Astrocyte (in vitro differentiated cells and primary cell): ENCODE results near the gene TMEM238L. TPM values are rescaled to one million over a fixed set of nuclear protein-coding genes. Genes with fewer than 3 reads are reported as not detected.

ENCODE experiments used
- DNase-seq: peaks from one replicate; pipeline ENCODE4 v3.0.0-alpha.2; 2010; ENCODE audit warnings: low read depth
- FAIRE-seq: peaks from 2 replicates; lab custom pipeline; 2011; peaks lifted over from hg19 to GRCh38; lab: Jason Lieb, UNC
- H2AFZ ChIP-seq: 2 replicates; pipeline ENCODE4 v1.6.0; 2012; ENCODE audit warnings: low read depth, low read length, inconsistent platforms
- H3K27ac ChIP-seq: 2 replicates; pipeline ENCODE4 v1.5.1; 2011; ENCODE audit warnings: low read depth, low read length, inconsistent platforms
- H3K27me3 ChIP-seq: 2 replicates; pipeline ENCODE4 v1.6.0; 2011; ENCODE audit warnings: low read length, inconsistent platforms; ENCODE audit not compliant: insufficient read depth
- H3K36me3 ChIP-seq: 2 replicates; pipeline ENCODE4 v1.5.1; 2011; ENCODE audit warnings: low read length, inconsistent platforms; ENCODE audit not compliant: insufficient read depth
- H3K4me1 ChIP-seq: 2 replicates; pipeline ENCODE4 v1.5.1; 2011; ENCODE audit warnings: low read length, inconsistent platforms; ENCODE audit not compliant: insufficient read depth
- H3K4me2 ChIP-seq: 2 replicates; pipeline ENCODE4 v1.6.0; 2012; ENCODE audit warnings: low read length, inconsistent platforms
- H3K4me3 ChIP-seq: 2 replicates; pipeline ENCODE4 v1.5.1; 2011; ENCODE audit warnings: low read depth, mild to moderate bottlenecking, low read length, inconsistent platforms; ENCODE audit not compliant: insufficient read depth
- H3K79me2 ChIP-seq: 2 replicates; pipeline ENCODE4 v1.6.0; 2012; ENCODE audit warnings: mild to moderate bottlenecking, low read length, inconsistent platforms; ENCODE audit not compliant: insufficient read depth
- H3K9ac ChIP-seq: 2 replicates; pipeline ENCODE4 v1.6.0; 2012; ENCODE audit warnings: mild to moderate bottlenecking, low read length, inconsistent platforms
- H3K9me3 ChIP-seq: 2 replicates; pipeline ENCODE4 v1.5.1; 2012; ENCODE audit warnings: low read depth, mild to moderate bottlenecking, low read length, inconsistent platforms; ENCODE audit not compliant: insufficient read depth
- H4K20me1 ChIP-seq: 2 replicates; pipeline ENCODE4 v1.6.0; 2012; ENCODE audit warnings: low read length, inconsistent platforms; ENCODE audit not compliant: insufficient read depth
- H3K27ac Mint-ChIP-seq: one replicate; pipeline ENCODE4 v1.8.0; 2021; ENCODE audit warnings: mild to moderate bottlenecking, mixed read lengths; ENCODE audit not compliant: unreplicated experiment
- H3K27me3 Mint-ChIP-seq: one replicate; pipeline ENCODE4 v1.8.0; 2021; ENCODE audit warnings: low read depth, mixed read lengths; ENCODE audit not compliant: unreplicated experiment
- H3K36me3 Mint-ChIP-seq: one replicate; pipeline ENCODE4 v1.8.0; 2021; ENCODE audit warnings: low read depth, mixed read lengths; ENCODE audit not compliant: unreplicated experiment
- H3K4me1 Mint-ChIP-seq: one replicate; pipeline ENCODE4 v1.8.0; 2021; ENCODE audit warnings: low read depth, mixed read lengths; ENCODE audit not compliant: unreplicated experiment
- H3K4me3 Mint-ChIP-seq: one replicate; pipeline ENCODE4 v1.8.0; 2021; ENCODE audit warnings: mild to moderate bottlenecking, moderate library complexity, mixed read lengths; ENCODE audit not compliant: unreplicated experiment
- H3K9me3 Mint-ChIP-seq: one replicate; pipeline ENCODE4 v1.8.0; 2021; ENCODE audit warnings: mild to moderate bottlenecking, mixed read lengths; ENCODE audit not compliant: unreplicated experiment
- EZH2 ChIP-seq: IDR thresholded peaks from 2 replicates; pipeline ENCODE4 v1.6.1; 2012; ENCODE audit warnings: mild to moderate bottlenecking, low read length, inconsistent platforms; ENCODE audit not compliant: insufficient read depth
- total RNA-seq: library from RNA; stranded (reverse); gene quantifications from 2 replicates; pipeline ENCODE4 v1.2.1, GENCODE V29; 2021
- TF ChIP-seq, protein P1 (sequence below): IDR thresholded peaks from 2 replicates; pipeline ENCODE4 v1.5.1; 2011; ENCODE audit warnings: low read depth, mild to moderate bottlenecking, inconsistent platforms, low read length, moderate library complexity; ENCODE audit not compliant: insufficient read depth

Gene TMEM238L
- total RNA-seq, 1 donor from 2014 or later: not detected

GRCh38 chr17:10798332-10798749 lies 5.6 kb downstream of the TMEM238L start:
- no peak overlapping the region for H2AFZ ChIP-seq
- H3K4me1 ChIP-seq: no peaks in the 10 kb centered on the region
- FAIRE-seq (no peak), DNase-seq (no peak)
- H3K4me1 Mint-ChIP-seq: no peaks in the 10 kb centered on the region
- no peak overlapping the region for H3K4me3 Mint-ChIP-seq
- no peak overlapping the region for H3K27ac Mint-ChIP-seq
- no peak overlapping the region for H3K4me2 ChIP-seq
- H3K27me3 Mint-ChIP-seq: peaks cover 6% of the 10 kb centered on the region
- peaks cover 2% of the 10 kb centered on the region for H3K36me3 Mint-ChIP-seq
- H3K27me3 ChIP-seq: no peaks in the 10 kb centered on the region
- H4K20me1 ChIP-seq: no peaks in the 10 kb centered on the region
- no peaks in the 10 kb centered on the region for H3K36me3 ChIP-seq
- H3K9me3 ChIP-seq: no peaks in the 10 kb centered on the region
- TF ChIP-seq, protein P1, sequence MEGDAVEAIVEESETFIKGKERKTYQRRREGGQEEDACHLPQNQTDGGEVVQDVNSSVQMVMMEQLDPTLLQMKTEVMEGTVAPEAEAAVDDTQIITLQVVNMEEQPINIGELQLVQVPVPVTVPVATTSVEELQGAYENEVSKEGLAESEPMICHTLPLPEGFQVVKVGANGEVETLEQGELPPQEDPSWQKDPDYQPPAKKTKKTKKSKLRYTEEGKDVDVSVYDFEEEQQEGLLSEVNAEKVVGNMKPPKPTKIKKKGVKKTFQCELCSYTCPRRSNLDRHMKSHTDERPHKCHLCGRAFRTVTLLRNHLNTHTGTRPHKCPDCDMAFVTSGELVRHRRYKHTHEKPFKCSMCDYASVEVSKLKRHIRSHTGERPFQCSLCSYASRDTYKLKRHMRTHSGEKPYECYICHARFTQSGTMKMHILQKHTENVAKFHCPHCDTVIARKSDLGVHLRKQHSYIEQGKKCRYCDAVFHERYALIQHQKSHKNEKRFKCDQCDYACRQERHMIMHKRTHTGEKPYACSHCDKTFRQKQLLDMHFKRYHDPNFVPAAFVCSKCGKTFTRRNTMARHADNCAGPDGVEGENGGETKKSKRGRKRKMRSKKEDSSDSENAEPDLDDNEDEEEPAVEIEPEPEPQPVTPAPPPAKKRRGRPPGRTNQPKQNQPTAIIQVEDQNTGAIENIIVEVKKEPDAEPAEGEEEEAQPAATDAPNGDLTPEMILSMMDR: no peak
- TF ChIP-seq EZH2: no peak
- H3K79me2 ChIP-seq: no peaks in the 10 kb centered on the region
- H3K9me3 Mint-ChIP-seq: no peaks in the 10 kb centered on the region
- no peak overlapping the region for H3K9ac ChIP-seq
- H3K4me3 ChIP-seq: no peak overlapping the region
- H3K27ac ChIP-seq: no peak overlapping the region

DNA sequence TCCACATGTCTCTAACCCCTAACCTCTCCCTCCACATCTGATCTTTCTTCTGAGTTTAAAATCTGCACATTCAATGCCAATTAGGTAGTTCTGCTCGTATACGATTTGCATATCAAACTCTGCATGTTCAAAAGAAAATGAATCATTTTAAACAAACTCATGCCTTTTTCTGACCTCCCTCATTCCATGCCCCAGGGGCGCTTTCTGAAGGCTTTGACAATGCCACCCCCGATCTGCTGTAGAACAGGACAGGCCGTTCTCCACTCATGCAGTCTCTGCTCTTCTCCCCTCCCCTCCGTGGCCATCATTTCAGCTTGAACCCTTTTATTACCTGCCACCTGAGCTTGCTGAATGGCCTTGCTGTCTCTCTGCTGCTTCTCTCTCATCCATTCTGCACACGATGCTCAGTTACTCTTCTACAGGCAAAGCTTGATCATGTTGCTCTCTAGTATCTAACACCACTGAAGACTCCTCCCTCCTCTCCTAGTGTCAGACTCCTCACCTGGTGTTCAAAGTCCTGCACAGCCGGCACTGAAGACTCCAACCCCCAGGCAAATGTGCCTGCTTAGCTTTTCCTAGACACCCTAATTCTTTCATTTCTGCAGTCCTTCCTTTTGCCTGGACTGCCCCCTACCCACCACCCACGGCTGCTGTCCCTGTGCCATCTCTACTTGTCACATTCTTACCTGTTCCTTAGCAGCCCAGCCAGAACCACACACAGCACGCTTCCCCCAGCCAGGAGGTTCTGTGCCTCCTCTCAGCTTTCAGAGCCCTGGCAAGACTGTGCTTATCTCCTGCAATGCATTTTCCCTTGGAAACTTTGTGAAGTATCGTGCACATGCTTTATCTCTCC lies 6.2 kb downstream of the TMEM238L start:
- Histone ChIP-seq H3K9ac (no peak overlapping the region), H3K27ac (no peak overlapping the region), H3K4me1 (no peaks in the 10 kb centered on the region), H3K9me3 (no peaks in the 10 kb centered on the region), H4K20me1 (no peaks in the 10 kb centered on the region), H3K36me3 (no peaks in the 10 kb centered on the region), H3K4me2 (no peak overlapping the region), H3K79me2 (no peaks in the 10 kb centered on the region), H3K27me3 (no peaks in the 10 kb centered on the region), H2AFZ (no peak overlapping the region), H3K4me3 (no peak overlapping the region)
- Mint-ChIP-seq H3K36me3 (peaks cover under 1% of the 10 kb centered on the region), H3K4me3 (no peak overlapping the region), H3K9me3 (no peaks in the 10 kb centered on the region), H3K27ac (no peak overlapping the region), H3K27me3 (peaks cover 5% of the 10 kb centered on the region), H3K4me1 (no peaks in the 10 kb centered on the region)
- no peak for FAIRE-seq
- TF ChIP-seq, protein P1: no peak
- TF ChIP-seq EZH2: no peak
- DNase-seq: no peak

DNA sequence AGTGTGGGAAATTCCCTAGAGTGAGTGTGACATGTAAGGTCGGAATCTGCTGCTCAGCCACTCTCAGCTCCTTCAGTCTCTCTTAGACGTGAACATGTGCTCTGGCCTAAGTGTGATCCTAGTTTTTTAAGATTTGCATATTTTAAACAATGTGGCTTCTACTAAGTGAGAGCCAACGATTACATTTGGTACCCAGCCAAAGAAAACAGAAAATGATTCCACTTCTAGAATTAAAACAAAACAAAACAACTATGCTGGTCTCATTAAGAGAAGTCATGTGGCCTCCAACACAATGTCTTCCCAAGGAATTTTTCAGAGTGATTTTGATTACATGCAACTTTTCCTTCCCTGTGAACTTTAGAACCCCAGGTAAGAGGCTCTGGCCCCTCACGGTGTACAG lies 10.1 kb downstream of the TMEM238L start:
- Histone ChIP-seq H3K36me3 (no peaks in the 10 kb centered on the region), H2AFZ (no peak overlapping the region), H3K79me2 (no peaks in the 10 kb centered on the region), H3K27me3 (no peaks in the 10 kb centered on the region), H3K4me2 (no peak overlapping the region), H3K27ac (no peak overlapping the region), H3K4me1 (no peaks in the 10 kb centered on the region), H3K9me3 (no peaks in the 10 kb centered on the region), H3K9ac (no peak overlapping the region), H4K20me1 (no peaks in the 10 kb centered on the region), H3K4me3 (no peak overlapping the region)
- Mint-ChIP-seq H3K9me3 (no peaks in the 10 kb centered on the region), H3K27me3 (peaks cover 2% of the 10 kb centered on the region), H3K4me1 (peaks cover 2% of the 10 kb centered on the region), H3K27ac (no peak overlapping the region), H3K4me3 (no peak overlapping the region), H3K36me3 (no peaks in the 10 kb centered on the region)
- DNase-seq (no peak), FAIRE-seq (no peak)
- no peak for TF ChIP-seq EZH2
- TF ChIP-seq, protein P1: no peak
